GM18951 (cell line): ENCODE measurements around the gene BSND.

Experiments used
- POLR2A ChIP-seq: IDR thresholded peaks from 4 replicates; pipeline ENCODE4 v1.6.1; 2011; ENCODE audit warnings: mild to moderate bottlenecking; ENCODE audit not compliant: insufficient read length, insufficient read depth; ENCODE audit errors: extremely low read depth
- in situ Hi-C: fragments of 300-500 bp; cut with MboI; formaldehyde crosslinking; loops from one replicate; pipeline ENCODE4 v1.12.0; 2022; ENCODE audit warnings: low sequenced_read_pairs, mixed read lengths, inconsistent platforms; ENCODE audit not compliant: unreplicated experiment

BSND gene

DNA sequence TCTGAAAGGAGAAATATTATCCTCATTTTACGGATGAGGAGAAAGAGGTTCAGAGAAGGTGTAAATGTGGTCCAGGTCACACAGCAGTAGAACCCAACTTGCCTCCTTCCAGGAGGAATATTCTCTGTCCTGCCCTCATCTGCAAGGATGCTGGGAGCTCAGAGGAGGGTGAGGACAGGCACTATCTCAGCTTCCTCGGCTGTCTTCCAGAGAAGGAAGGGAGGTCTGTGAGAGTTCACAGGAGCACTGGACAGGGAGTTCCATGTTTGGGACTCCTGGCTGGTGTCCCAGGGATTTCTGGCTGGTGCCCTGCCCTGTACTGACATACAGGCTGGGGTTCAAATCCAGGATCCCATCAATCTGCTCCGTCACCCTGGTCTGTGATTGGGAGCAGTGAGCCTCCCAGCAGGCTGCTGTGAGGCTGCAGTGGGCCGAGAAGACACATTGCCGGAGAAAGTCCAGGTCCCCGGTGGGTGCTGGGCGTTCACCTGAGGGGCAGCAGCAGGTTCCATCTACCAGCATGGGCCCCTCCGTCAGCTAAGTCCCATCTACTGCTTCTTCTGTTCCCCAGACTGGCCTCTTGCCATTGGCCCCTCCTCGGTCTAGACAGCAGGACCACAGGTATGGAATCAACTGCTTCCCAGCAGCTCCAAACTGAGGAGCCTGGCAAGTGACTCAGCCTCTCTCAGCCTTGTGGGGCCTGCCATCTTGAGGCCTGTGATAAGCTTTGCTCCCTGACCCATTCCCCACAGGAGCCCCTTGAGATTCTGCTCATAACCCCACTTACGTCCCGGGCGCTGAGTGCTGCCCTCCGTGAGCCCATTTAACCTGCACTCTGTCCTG lies 8.5 kb upstream of the BSND start:
- TF ChIP-seq POLR2A = no peak
- in situ Hi-C loops = no loop called here

DNA sequence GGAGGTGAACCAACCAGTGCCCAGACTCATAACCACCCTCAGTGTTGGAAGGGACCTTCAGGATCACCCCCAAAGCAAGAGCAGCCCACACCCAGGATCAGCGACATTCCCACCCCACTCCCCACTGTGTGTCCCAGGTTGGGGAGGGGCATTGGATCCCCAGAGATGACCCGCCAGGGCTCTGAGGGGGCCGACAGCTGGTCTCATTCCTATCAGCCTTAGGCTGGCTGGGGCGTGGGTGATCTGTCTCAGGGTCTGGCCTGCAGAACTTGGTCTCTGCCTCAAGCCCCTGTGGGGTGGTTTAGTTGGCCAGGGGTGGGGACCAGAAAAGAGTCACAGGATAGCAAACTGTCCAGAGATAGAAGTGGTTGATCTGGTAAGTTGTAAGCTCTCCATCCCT lies 7.8 kb upstream of the BSND start:
- in situ Hi-C loops = no loop called here

DNA sequence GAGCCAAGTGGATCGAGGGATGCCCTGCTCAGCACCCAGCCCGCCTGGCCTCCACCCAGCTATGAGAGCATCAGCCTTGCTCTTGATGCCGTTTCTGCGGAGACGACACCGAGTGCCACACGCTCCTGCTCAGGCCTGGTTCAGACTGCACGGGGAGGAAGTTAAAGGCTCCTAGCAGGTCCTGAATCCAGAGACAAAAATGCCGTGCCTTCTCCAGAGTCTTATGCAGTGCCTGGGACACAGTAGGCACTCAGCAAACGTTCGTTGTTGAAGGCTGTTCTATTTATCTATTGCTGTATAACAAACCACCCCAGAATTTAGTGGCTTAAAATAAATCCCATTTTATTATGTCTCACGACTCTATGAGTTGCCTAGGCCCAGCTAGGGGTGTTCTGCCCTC lies 6.8 kb upstream of the BSND start:
- in situ Hi-C loops = no loop called here
- TF ChIP-seq POLR2A = no peak

More for the DNA sequence above, 7.8 kb upstream of the BSND start:
- no peak for TF ChIP-seq POLR2A

DNA sequence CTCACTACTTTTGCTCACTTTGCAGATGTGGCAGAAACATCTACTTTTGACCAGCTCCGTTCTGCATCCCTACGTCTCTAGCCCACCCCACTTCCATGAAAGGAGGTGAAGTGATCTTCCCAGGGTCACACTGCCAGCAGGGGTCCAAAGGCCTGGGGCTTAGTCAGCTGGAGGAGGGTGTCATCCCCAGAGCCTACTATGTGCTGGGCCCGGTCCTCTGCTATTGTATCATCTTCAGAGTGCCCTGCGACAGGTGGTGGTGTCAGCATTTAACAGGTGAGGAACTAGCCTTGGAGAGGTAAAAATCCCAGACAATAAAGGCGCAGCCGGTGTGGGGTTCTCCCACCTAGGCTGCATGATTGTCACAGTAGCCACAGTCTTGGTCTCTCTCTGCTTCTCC lies 5.6 kb upstream of the BSND start:
- in situ Hi-C loops = no loop called here
- TF ChIP-seq POLR2A = no peak

DNA sequence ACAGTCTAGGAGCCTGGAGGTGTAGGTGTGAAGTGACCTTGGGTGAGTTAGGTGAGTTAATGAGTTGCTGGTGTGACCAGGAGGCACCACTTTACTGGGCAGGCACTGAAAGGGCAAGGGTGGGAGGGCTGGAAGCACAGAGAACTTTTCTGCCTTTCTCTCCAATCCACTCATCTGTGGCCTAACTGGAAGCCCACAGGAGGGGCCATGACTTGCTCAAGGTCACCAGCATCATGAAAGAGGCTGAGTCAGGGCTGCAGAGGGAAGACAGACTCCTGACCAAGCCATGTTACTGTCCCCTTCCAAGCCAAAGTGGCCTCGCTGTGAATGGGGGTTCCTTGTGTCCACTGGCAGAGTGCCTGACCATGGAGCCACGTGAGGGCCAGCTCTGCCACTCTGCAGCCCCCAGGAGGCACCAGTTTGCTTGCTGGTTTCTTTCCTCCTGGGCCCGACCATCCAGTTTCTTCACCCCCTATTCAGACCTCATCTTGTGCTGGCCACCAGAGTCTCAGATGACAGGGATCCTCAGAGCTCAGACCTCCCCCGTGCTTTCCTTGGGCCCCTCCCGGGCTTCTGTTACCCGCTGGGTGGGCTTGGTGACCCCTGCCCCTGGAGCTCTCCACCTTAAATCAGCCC lies 4.3 kb upstream of the BSND start:
- in situ Hi-C loops = no loop called here
- TF ChIP-seq POLR2A = no peak

DNA sequence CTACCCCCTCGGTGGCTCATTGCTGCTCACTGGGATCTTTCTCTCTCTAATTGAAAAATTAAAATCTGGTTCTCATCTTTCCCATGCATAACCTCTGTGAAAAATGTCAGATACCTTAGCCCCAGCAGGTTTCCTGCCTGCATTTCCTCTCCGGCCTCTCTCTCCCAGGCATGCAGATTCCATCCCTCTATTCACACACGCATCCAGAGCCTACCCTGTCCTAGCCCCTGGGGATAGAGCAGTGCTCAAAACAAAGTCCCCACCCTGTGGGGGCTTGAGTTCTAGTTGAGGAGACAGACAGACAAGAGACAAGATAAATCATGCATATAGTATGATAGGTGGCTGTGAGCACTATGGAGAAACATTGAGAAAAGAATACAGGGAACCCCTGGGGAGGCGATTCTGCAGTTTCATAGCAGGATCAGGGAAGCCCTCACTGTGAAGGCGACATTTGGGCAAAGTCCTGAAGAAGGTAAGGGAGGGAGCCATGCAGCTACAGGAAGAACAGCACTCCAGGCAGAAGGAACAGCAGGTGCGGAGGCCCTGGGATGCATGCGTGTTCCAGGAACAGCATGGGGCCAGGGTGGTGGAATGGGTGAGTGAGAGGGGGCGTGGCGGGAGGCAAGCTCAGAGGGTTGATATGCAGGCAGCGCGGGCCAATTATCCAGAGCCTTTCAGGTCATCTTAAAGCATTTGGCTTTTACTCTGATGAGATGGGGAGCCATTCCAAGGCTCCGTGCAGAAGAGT lies 3.5 kb upstream of the BSND start:
- in situ Hi-C loops = loop anchor here (5.0 kb wide), 1 partner anchor 43 kb away; no protein-coding TSS in a partner anchor

DNA sequence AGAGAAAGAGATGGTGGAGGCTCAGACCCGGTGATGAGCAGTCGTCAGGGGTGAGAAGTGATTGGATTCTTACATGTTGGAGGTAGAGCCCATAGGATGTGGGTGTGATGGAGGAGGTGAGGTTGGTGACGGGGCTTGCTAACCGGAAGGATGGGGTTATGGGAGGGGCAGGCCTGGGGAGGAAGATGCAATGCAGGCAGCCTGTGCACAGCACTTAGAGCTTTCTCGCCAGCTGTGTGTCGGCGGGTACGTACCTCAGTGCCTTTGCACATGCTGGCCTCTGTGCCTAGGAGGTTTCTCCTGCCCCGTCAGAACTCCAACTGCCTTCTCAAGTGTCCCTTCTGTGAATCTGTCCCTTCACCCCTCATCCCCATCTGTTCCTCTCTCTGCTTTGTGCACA lies 2.9 kb upstream of the BSND start:
- TF ChIP-seq POLR2A = no peak
- in situ Hi-C loops = loop anchor here (5.0 kb wide), 1 partner anchor 44 kb away; no protein-coding TSS in a partner anchor

More for the DNA sequence above, 3.5 kb upstream of the BSND start:
- no peak for TF ChIP-seq POLR2A

DNA sequence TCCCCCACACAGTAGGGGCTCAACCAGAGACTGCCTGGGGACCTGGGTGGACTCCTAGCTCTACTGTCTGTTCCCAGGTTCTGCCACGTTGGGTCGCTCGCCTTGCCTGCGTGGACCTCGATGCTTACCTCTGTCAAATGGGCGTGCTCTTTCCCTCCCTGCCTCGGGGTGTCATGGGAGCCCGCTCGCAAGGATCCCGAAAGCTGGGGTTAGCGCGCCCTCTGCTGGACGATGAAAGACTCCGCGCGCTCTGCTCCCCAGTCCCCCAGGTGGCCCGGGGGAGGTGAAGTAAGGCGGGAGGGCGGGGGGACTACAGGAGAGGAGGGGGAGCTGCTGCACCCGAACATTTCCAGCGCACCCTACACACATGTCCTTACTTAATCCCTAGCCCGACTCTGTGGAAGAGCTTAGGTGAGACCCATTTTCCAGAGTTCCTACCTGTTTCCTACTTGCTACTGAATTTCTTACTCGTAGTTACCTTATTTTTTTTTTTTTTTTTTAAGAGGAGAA lies 2.3 kb upstream of the BSND start:
- TF ChIP-seq POLR2A = no peak
- in situ Hi-C loops = loop anchor here (5.0 kb wide), 1 partner anchor 44 kb away; no protein-coding TSS in a partner anchor

DNA sequence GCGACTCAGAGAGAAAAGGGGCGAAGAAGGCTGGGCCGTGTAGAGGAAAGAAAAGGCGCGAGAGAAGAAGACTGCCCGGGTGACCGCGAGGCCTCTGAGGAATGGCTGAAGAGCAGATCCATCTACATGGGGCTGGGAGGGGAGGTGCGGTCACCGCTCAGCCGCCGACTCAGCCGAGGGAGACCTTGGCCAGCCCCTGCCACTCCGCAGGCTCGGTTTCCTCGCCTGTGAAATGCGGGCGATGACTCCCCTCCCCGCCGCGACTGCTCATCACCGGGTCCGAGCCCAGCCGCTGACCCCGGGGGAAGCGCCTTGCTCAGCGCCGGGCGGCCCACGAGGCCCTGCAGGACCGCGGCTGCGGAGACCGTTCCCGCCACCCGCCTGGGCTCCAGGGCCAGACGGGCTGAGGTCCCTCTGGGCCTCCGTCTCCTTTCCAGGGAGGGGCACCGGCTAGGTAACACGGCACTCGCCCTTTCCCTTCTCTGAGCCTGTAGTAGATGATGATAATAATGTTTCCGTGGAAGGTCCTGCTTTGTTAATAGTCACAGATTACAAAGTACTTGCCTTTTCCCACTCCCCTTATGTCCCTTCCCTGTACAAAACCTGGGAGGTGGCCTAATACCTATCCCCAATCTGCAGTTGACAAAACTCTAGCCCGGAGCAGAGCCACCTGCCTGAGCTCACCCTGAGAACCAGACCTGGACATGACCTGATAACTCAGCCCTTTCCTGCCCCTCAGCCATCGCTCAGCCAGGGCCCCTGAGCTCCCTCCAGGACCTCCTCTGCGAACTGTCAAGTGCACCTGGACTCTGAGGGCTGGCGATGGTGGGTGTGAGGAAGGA lies 1.6 kb upstream of the BSND start:
- in situ Hi-C loops = loop anchor here (5.0 kb wide), 1 partner anchor 45 kb away; no protein-coding TSS in a partner anchor
- TF ChIP-seq POLR2A = no peak

DNA sequence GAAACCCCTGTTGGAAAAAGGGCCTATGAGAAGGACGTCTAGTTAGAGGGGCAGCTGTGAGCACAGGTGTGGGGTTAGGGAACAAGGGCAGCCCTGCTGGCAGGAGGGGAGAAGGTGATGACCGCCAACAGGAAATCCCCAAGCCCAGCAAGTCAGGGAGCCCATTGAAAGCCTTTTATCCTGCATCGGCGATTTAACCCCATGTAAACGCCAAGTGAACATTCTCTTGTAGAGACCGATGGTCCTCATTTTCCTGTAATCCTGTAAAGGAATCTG lies 1.1 kb upstream of the BSND start:
- TF ChIP-seq POLR2A = no peak
- in situ Hi-C loops = loop anchor here (5.0 kb wide), 1 partner anchor 45 kb away; no protein-coding TSS in a partner anchor

DNA sequence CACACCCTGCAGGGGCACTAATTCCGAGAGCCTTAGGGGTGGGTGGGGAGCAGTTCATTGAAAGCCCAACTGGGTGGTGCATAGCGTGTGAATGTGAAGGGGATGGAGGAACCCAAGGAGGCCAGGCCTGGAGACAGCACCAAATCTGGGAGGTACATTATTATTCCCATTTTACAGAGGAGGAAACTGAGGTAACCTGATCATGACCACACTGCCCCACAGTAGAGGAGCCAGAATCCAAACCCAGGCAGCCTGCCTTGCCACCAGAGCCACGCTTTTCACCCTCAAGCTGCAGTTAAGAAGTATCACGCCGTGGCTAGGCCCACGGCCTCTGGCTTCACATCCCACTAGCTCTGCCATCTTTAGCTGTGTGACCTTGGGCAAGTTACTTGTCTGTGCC lies 633 bp upstream of the BSND start:
- in situ Hi-C loops = loop anchor here (5.0 kb wide), 1 partner anchor 46 kb away; no protein-coding TSS in a partner anchor
- TF ChIP-seq POLR2A = no peak
